NT2/D1 (cell line): ENCODE data around the gene ACOXL.

ENCODE experiments used
- DNase-seq: peaks from one replicate; pipeline ENCODE4 v3.0.0-alpha.2; 2011; ENCODE audit warnings: low read depth, low spot score
- H3K27me3 ChIP-seq: 2 replicates; pipeline ENCODE4 v1.6.0; 2011; ENCODE audit warnings: mild to moderate bottlenecking; ENCODE audit not compliant: insufficient read length, insufficient read depth
- H3K36me3 ChIP-seq: 2 replicates; pipeline ENCODE4 v1.6.1; 2011; ENCODE audit warnings: mild to moderate bottlenecking, low read length, mixed read lengths; ENCODE audit not compliant: insufficient read depth, insufficient read length
- H3K4me1 ChIP-seq: 2 replicates; pipeline ENCODE4 v1.5.1; 2011; ENCODE audit not compliant: insufficient read depth, insufficient read length
- H3K4me3 ChIP-seq: 2 replicates; pipeline ENCODE4 v1.5.1; 2011; ENCODE audit warnings: low read depth; ENCODE audit not compliant: insufficient read length
- H3K9ac ChIP-seq: 2 replicates; pipeline ENCODE4 v1.6.0; 2011; ENCODE audit warnings: low read depth; ENCODE audit not compliant: insufficient read length
- H3K9me3 ChIP-seq: 2 replicates; pipeline ENCODE4 v1.5.1; 2011; ENCODE audit warnings: mild to moderate bottlenecking, low read length; ENCODE audit not compliant: insufficient read depth
- SUZ12 ChIP-seq: IDR thresholded peaks from 2 replicates; pipeline ENCODE4 v1.6.1; 2011; ENCODE audit not compliant: insufficient read length, insufficient read depth; ENCODE audit errors: extremely low read depth
- YY1 ChIP-seq: IDR thresholded peaks from 2 replicates; pipeline ENCODE4 v1.6.1; 2011; ENCODE audit not compliant: insufficient read length, insufficient read depth
- ZNF274 ChIP-seq: IDR thresholded peaks from 2 replicates; pipeline ENCODE4 v1.6.1; 2011; ENCODE audit warnings: mild to moderate bottlenecking, low read depth, low read length

ACOXL gene

DNA sequence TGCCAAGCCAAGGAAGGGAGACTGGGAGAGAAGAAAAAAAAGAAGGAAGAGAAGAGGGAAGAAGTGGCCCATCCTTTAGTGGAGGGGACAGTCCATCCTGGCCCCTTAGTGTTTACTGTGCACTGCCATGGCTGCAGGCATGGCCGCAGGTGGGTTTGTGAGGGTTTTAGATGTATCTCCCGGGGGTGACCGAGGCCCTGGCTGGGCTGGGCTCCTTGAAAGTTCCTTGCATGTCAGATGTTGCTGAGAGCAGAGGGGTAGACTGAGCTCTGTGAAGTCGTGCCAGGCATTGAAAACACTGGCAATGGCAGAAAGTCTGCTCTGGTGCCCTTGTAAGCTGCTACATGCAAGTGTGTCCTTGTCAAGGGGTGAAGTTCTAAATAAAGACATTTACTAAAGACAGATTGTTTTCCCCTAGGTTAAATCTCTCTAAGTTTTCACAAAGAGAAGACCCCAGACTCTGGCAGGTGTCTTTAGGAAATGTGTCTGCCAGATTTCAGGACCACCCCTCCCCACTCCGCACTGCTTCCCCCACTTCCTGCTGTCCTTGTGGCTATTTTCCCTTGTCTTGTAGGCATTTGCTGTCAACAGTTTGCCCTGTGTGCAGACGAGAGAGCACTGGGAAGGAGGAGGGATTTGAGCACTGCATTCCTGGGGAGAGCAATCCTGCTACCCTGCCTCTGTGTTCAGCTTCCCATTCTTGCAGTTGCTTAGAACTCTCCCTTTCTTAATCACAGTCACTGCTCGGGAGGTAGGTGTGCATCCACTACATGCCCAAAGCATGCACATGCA, 68.4 kb downstream of the ACOXL start:
- no peak for DNase-seq
- H3K9ac ChIP-seq: no peak overlapping the region

GRCh38 chr2:110802208-110802932, 70.0 kb downstream of the ACOXL start:
- DNase-seq: peak; percentile 60
- Histone ChIP-seq H3K4me1 (peaks cover 3% of the 10 kb centered on the region), H3K9ac (no peak overlapping the region), H3K27me3 (no peaks in the 10 kb centered on the region), H3K36me3 (no peaks in the 10 kb centered on the region), H3K9me3 (peaks cover 17% of the 10 kb centered on the region; the same call in 1 of the 2 replicates), H3K4me3 (no peak overlapping the region)
- TF ChIP-seq YY1 (no peak), ZNF274 (no peak), SUZ12 (no peak)

More for the DNA sequence above, 68.4 kb downstream of the ACOXL start:
- Histone ChIP-seq H3K27me3 (no peaks in the 10 kb centered on the region), H3K9me3 (peaks cover 17% of the 10 kb centered on the region; the same call in 1 of the 2 replicates), H3K4me1 (peaks cover 3% of the 10 kb centered on the region), H3K4me3 (no peak overlapping the region), H3K36me3 (no peaks in the 10 kb centered on the region)
- no peak for TF ChIP-seq YY1
- TF ChIP-seq SUZ12: no peak
- no peak for TF ChIP-seq ZNF274

- no peak overlapping the region for H3K4me3 ChIP-seq
- H3K9ac ChIP-seq: no peak overlapping the region
- H3K4me1 ChIP-seq: peaks cover 3% of the 10 kb centered on the region
- no peak for TF ChIP-seq SUZ12
- no peak for TF ChIP-seq ZNF274
- no peak for TF ChIP-seq YY1
- peaks cover 14% of the 10 kb centered on the region; the same call in 1 of the 2 replicates for H3K9me3 ChIP-seq
- no peaks in the 10 kb centered on the region for H3K27me3 ChIP-seq
- DNase-seq: no peak
- no peaks in the 10 kb centered on the region for H3K36me3 ChIP-seq
These were observed 72.1 kb downstream of the ACOXL start for GRCh38 chr2:110804433-110804832.

- H3K9ac ChIP-seq: no peak overlapping the region
- H3K36me3 ChIP-seq: no peaks in the 10 kb centered on the region
- H3K4me1 ChIP-seq: peaks cover 3% of the 10 kb centered on the region
- H3K27me3 ChIP-seq: no peaks in the 10 kb centered on the region
- no peak for DNase-seq
- no peak overlapping the region for H3K4me3 ChIP-seq
- TF ChIP-seq YY1 (no peak), ZNF274 (no peak)
- peaks cover 9% of the 10 kb centered on the region; the same call in 1 of the 2 replicates for H3K9me3 ChIP-seq
These were observed 72.5 kb downstream of the ACOXL start for GRCh38 chr2:110804915-110805314.

- Histone ChIP-seq H3K9me3 (peaks cover 7% of the 10 kb centered on the region; the same call in 1 of the 2 replicates), H3K27me3 (no peaks in the 10 kb centered on the region), H3K36me3 (no peaks in the 10 kb centered on the region), H3K4me1 (peaks cover 3% of the 10 kb centered on the region), H3K4me3 (no peak overlapping the region), H3K9ac (peak overlapping the region; percentile 6)
- TF ChIP-seq SUZ12 (no peak), YY1 (no peak), ZNF274 (no peak)
- no peak for DNase-seq
These were observed 73.6 kb downstream of the ACOXL start for GRCh38 chr2:110805894-110806452.

DNA sequence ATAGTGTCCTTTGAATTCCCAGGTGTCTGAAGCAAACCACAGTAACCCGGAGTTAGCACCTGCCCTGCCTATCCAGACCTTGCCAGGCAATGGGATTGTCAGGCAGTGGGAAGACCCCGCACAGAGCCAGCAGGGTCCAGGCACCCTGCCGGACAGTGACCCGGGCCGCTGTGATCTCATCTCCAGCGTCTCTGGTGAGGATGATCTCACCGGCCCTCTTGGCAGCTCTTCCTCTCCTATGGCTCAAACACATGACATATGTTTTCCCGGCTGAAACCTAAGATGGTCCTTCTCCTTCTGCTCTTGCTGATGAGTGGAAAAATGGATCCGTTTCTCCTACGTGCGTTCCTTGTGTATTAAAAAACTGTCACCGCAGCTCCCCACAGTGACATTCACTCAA, 75.1 kb downstream of the ACOXL start:
- peaks cover 7% of the 10 kb centered on the region; the same call in 1 of the 2 replicates for H3K9me3 ChIP-seq
- H3K36me3 ChIP-seq: no peaks in the 10 kb centered on the region
- H3K4me3 ChIP-seq: no peak overlapping the region
- H3K27me3 ChIP-seq: no peaks in the 10 kb centered on the region
- DNase-seq: no peak
- H3K9ac ChIP-seq: no peak overlapping the region
- H3K4me1 ChIP-seq: no peaks in the 10 kb centered on the region
- TF ChIP-seq ZNF274: no peak
- no peak for TF ChIP-seq SUZ12
- no peak for TF ChIP-seq YY1

DNA sequence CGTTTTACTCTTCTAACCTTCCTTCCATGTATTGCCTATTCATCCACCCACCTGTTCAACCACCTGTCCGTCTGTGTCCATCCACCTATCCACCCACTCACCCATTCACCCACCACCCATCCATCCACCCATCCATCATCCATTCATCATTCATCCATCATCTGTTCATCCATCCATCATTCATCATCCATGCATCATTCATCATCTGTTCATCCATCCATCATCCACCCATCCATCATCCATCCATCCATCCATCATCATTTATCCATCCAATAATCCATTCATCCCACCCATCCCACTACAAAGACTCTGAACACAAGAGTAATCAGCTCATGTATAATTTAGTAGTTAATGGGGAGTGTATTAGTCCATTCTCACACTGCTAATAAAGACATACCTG, 78.0 kb downstream of the ACOXL start:
- Histone ChIP-seq H3K9ac (no peak overlapping the region), H3K4me1 (no peaks in the 10 kb centered on the region), H3K27me3 (no peaks in the 10 kb centered on the region), H3K36me3 (no peaks in the 10 kb centered on the region), H3K9me3 (no peaks in the 10 kb centered on the region), H3K4me3 (no peak overlapping the region)
- no peak for DNase-seq
- TF ChIP-seq YY1 (no peak), SUZ12 (no peak), ZNF274 (no peak)
